ENCODE measurements around the gene COL24A1. TPM values are rescaled to one million over a fixed set of nuclear protein-coding genes. Genes with fewer than 3 reads are reported as not detected.

The COL24A1 gene
- total and polyA plus RNA-seq, 2 of the 13 experiments (the other 11 are each of a cell fraction or from before 2014, with no cell fraction given): 0.04 to 0.13 TPM

- ATAC-seq (no peak), FAIRE-seq (no peak), DNase-seq (ENCODE audit: low spot score) (no peak)
- 4% methylated on average over 1 of the region's 1 CpG for WGBS (ENCODE audit: low lambda C conversion rate)
- in situ Hi-C loops (cut with HindIII; ENCODE audit: extremely low pct_ligation_motif_present, low pct_unique_long_range_greater_than_20kb): no loop called here
- Histone ChIP-seq H2AFZ (ENCODE audit: low read length) (no peak overlapping the region), H3K9me3 (ENCODE audit: low read length) (no peaks in the 10 kb centered on the region), H3K36me3 (replicated peaks in 1 of 2; ENCODE audit: control insufficient read depth in 1 of 2, insufficient read depth in 2 of 2, low read length in 2 of 2) (no peaks in the 10 kb centered on the region), H3K27me3 (ENCODE audit: control insufficient read depth in 1 of 2, insufficient read depth in 2 of 2, low read length in 2 of 2) (no peaks in the 10 kb centered on the region), H4K20me1 (ENCODE audit: insufficient read depth, low read length) (no peaks in the 10 kb centered on the region), H3K79me2 (ENCODE audit: insufficient read depth, low read length) (no peaks in the 10 kb centered on the region), H3K9ac (ENCODE audit: insufficient read depth, low read depth, low read length) (no peak overlapping the region), H3K4me3 (replicated peaks in 1 of 3; ENCODE audit: insufficient read depth in 1 of 3, low read depth in 2 of 3, low read length in 3 of 3) (no peak overlapping the region), H3K27ac (ENCODE audit: extremely low read length, insufficient read depth, low read length) (no peak overlapping the region), H3K4me2 (ENCODE audit: low read depth, low read length) (no peak overlapping the region), H3K4me1 (ENCODE audit: insufficient read depth, low read length) (no peaks in the 10 kb centered on the region)
- CTCF ChIA-PET (ENCODE audit: low intra/inter-chr PET ratio, low total read pairs): no interaction called here
- intact Hi-C loops (cut with micrococcal nuclease; ENCODE audit: unreplicated experiment): no loop called here
- no TSS peak for BruUV-seq (replicated peaks)
- TF ChIP-seq ZNF740 (CRISPR knock-in tag; IDR thresholded peaks at IDR 0.05): no peak
- no peak for TF ChIP-seq ZNF710 (CRISPR knock-in tag; IDR thresholded peaks at IDR 0.05; ENCODE audit: borderline replicate concordance)
- no peak for TF ChIP-seq ZNF10 (CRISPR knock-in tag; IDR thresholded peaks at IDR 0.05; ENCODE audit: borderline replicate concordance, low read depth)
- no peak for TF ChIP-seq FUBP1 (CRISPR knock-in tag; IDR thresholded peaks at IDR 0.05; ENCODE audit: borderline replicate concordance)
- no peak for TF ChIP-seq ZSCAN29 (CRISPR knock-in tag; conservative IDR thresholded peaks at IDR 0.05)
- no peak for TF ChIP-seq ZFP90 (CRISPR knock-in tag; IDR thresholded peaks at IDR 0.05; ENCODE audit: borderline replicate concordance)
- TF ChIP-seq ZNF224 (CRISPR knock-in tag; IDR thresholded peaks at IDR 0.05): no peak
- TF ChIP-seq MNT (IDR thresholded peaks at IDR 0.05): no peak
- no peak for TF ChIP-seq REPIN1 (CRISPR knock-in tag; IDR thresholded peaks at IDR 0.05; ENCODE audit: borderline replicate concordance, low read depth)
- no peak for TF ChIP-seq ZNF530 (CRISPR knock-in tag; IDR thresholded peaks at IDR 0.05; ENCODE audit: low read depth)
- no peak for TF ChIP-seq ZNF501 (CRISPR knock-in tag; IDR thresholded peaks at IDR 0.05)
- TF ChIP-seq DMAP1 (CRISPR knock-in tag; IDR thresholded peaks at IDR 0.05): no peak
- TF ChIP-seq ZNF121 (CRISPR knock-in tag; IDR thresholded peaks at IDR 0.05): no peak
- TF ChIP-seq PPARG (CRISPR knock-in tag; conservative IDR thresholded peaks at IDR 0.05): no peak
- TF ChIP-seq ZNF614 (CRISPR knock-in tag; IDR thresholded peaks at IDR 0.05; ENCODE audit: borderline replicate concordance): no peak
- no peak for TF ChIP-seq JDP2 (CRISPR knock-in tag; IDR thresholded peaks at IDR 0.05; ENCODE audit: borderline replicate concordance)
- POLR2A ChIA-PET: no interaction called here
Observed at GRCh38 chr1:86100401-86100800, 56.2 kb downstream of the COL24A1 start.
